T-helper 1 cell (primary cell): ENCODE measurements around the gene SLC39A11.

Source experiments
- DNase-seq, 5 donors: peaks; one replicate each; pipeline ENCODE4 v3.0.0-alpha.2; 2012 to 2020

Gene SLC39A11

GRCh38 chr17:72734613-72735012 lies 357.9 kb downstream of the SLC39A11 start:
- no peak for DNase-seq

GRCh38 chr17:72733619-72734282 lies 358.7 kb downstream of the SLC39A11 start:
- no peak for DNase-seq

- no peak for DNase-seq
Measured at GRCh38 chr17:72732893-72733618, 359.4 kb downstream of the SLC39A11 start.

- no peak for DNase-seq
Measured at GRCh38 chr17:72730077-72730476, 362.4 kb downstream of the SLC39A11 start.

GRCh38 chr17:72726936-72727335 lies 365.6 kb downstream of the SLC39A11 start:
- DNase-seq: peak in 2 of 5 donors; percentile 8 to 81

- DNase-seq: peak in 3 of 5 donors; percentile 19 to 61 (median 28)
Measured at GRCh38 chr17:72725433-72726068, 366.9 kb downstream of the SLC39A11 start.

GRCh38 chr17:72724267-72724666 lies 368.2 kb downstream of the SLC39A11 start:
- no peak for DNase-seq

GRCh38 chr17:72723711-72724110 lies 368.8 kb downstream of the SLC39A11 start:
- DNase-seq: no peak

GRCh38 chr17:72720494-72720825 lies 372.0 kb downstream of the SLC39A11 start:
- no peak for DNase-seq

GRCh38 chr17:72719578-72720493 lies 372.7 kb downstream of the SLC39A11 start:
- DNase-seq: peak in 4 of 5 donors; percentile 17 to 89 (median 21)

GRCh38 chr17:72719206-72719577 lies 373.3 kb downstream of the SLC39A11 start:
- DNase-seq: no peak

GRCh38 chr17:72717676-72718075 lies 374.8 kb downstream of the SLC39A11 start:
- DNase-seq: no peak

GRCh38 chr17:72717276-72717675 lies 375.2 kb downstream of the SLC39A11 start:
- no peak for DNase-seq

GRCh38 chr17:72715906-72716572 lies 376.4 kb downstream of the SLC39A11 start:
- no peak for DNase-seq

- no peak for DNase-seq
Measured at GRCh38 chr17:72714357-72714966, 378.0 kb downstream of the SLC39A11 start.

GRCh38 chr17:72713701-72714100 lies 378.8 kb downstream of the SLC39A11 start:
- DNase-seq: no peak

- DNase-seq: no peak
Measured at GRCh38 chr17:72711521-72712310, 380.8 kb downstream of the SLC39A11 start.

- no peak for DNase-seq
Measured at GRCh38 chr17:72710834-72711233, 381.7 kb downstream of the SLC39A11 start.

GRCh38 chr17:72710202-72710601 lies 382.3 kb downstream of the SLC39A11 start:
- DNase-seq: peak in 1 of 5 donors; percentile 83

GRCh38 chr17:72708682-72709081 lies 383.8 kb downstream of the SLC39A11 start:
- DNase-seq: peak in 1 of 5 donors; percentile 85

GRCh38 chr17:72707881-72708280 lies 384.6 kb downstream of the SLC39A11 start:
- no peak for DNase-seq
